NCI-H748 treated with DMSO at 0.1 percent for 48 hours (cell line): ENCODE measurements around the gene RASAL3.
"Not testable (repeated sequence)": the region's sequence is repeated elsewhere in the genome, so short reads cannot be mapped to it uniquely, and the experiment has no call there.

Source experiments
- DNase-seq: peaks from one replicate; lab custom pipeline; 2025; lab: John Stamatoyannopoulos, UW

Gene RASAL3

DNA sequence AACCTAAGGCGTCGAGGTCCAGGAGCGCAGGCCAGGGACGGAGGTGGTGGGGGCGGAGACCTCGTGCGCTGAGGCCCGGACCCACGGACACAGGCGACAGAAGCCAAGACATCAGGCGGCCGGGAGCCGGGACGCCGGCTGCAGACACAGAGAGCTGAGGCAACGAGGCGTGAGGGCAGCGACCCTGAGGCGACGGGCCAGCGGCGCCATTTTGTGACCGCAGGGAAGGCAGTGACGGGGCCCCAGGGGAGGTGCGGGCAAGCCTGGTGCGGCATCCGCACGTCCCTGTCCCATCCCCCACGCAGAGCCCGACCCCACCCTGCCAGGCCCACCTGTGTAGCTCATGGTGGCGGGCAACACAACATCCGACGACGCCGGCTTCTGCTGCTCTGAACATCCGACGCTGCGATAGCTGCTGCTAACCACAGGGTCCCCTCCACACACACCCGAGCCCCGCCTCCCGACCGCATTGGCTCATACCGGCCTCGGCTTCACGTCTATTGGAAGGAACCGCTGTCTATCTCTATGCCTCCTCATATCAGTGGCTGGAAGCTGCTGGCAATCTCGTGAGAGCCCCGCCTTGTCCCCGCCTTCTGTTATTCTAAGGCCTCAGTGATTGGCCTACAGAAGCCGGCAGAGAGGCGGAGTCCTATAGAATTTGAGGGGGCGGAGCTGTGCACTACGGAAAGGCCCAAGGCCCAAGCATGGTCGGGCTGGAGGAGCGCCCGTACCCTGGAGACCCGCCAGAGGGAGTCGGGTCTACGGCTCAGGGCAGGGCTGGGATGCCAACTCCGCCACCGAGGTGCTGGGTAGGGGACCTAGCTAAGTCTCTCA is 45.5 kb downstream of the RASAL3 start, which contains the start of gene AKAP8L:
TSS of gene AKAP8L (minus strand) at position 410 of the 834 bp plus-strand sequence. CDS start at position 345, 65 bp downstream.
- DNase-seq, result peak; percentile 96

DNA sequence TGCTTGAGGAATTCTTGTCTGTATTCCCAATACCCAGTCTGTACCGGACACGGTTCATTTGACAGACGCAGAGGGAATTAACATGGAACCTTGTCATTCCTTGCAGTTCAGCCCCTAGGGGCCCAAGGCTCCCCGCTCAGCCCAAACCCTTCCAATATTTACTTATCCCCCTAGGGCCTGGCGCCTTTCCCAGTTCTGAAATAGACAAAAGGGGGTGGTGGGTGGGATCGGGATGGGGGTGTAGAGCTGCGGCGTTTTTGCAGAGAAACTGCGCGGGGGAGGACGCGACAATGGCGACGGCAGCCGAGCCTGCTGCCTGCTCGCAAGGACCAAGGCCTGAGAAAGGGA is 46.1 kb downstream of the RASAL3 start:
- peak; percentile 7 for DNase-seq

DNA sequence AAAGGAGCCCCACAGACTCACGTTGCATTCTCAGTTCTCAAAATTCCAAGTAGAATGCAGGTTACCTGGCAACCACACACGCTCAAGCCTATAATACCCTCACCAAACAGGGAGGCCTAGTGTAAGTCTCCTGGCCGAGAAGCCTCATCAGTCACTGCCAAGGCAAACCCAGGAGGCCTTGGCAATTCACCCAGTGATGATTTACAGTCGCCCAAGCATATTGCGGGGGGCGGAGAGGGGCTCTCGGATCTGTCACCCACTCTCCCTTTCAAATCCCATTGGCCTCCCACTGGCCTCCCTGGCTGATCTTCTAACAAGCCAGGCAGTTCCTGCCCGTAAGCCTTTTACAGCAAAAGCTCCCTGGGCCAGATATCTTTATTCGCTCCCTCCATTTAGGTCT is 46.6 kb downstream of the RASAL3 start:
- no peak for DNase-seq

DNA sequence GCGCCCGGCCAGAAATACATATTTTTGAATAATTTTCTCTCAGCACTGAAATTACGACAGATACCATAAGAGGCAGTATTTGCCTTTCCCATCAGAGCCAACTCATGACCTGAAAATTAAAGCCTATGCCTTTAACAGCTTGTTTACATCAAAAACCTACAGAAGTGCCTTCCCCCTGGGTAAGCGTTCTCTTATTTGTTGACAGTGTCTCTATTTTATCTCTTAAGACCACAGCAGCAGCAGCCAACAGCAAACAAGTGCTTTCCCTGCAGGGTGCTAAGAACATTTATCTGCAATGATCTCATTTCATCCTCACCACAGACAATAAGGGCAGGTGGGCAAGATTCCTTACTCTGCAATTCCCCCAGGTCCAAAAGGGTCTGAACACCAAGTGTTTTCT is 51.5 kb downstream of the RASAL3 start:
- DNase-seq, result no peak

DNA sequence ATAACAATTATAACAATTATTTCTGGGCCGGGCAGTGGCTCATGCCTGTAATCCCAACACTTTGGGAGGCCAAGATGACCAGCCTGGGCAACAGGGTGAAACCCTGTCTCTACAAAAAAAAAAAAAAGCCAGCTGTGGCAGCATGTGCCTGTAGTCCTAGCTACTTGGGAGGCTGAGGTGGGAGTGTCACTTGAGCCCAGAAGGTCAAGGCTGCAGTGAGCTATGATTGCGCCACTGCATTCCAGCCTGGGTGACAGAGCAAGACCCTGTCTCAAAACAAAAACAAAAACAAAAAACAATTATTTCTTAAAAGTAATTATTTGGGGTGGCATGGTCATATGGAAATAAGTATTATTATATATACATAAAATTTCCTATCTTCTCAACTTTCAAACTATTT is 53.0 kb downstream of the RASAL3 start:
- DNase-seq, result not testable (repeated sequence)

DNA sequence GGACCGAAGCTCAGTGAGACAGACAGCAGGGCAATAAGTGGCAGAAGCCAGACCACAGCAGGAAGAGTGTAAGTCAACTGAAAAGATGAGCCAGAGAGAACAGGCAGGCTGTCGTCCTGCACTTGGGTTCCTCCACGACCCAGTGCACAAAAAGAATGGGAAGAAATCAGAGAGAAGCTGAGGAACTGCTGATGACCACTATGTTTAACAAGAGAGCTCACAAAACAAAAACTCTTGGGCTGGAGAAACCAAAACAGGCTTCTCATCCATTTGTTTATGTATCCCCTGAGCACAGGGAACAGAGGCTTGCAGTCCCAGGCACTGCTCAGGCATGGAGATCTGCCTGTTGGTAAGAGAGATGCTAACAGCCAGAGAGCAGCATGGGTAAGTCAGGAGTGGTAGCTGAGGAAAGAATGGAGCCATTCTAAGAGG is 59.5 kb downstream of the RASAL3 start:
- DNase-seq, result no peak

DNA sequence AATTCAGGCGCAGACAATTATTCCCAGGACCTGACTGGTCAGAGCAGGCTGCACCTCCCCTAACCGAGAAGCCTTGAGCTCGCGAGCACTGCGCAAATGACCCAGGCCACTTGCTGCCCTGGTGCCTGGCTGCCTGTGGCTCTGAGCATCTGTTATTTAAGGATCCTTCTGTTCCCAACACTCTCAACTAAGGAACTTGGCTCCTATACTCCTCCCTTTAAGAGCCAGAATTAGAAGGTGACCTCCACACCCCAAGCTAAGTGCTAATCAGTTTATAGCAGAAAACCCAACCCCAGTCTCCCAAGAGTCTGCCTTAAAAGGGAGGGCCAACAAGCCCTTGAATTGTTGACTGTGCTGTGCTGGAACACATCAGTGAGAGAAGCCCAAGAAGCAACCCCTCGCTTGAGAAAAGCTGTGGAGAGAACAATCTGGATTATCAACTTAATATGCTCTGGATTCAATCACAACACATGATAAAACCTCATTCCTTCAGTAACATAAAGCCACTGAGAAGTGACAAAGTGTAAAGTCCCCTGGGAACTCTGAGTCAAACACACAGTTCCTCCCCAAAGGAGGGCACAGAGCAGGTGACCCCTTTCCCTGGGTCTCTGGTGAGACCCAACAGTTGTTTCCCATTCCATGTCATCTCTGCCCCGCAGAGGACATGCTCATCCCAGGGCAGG is 60.1 kb downstream of the RASAL3 start:
- DNase-seq, result no peak

DNA sequence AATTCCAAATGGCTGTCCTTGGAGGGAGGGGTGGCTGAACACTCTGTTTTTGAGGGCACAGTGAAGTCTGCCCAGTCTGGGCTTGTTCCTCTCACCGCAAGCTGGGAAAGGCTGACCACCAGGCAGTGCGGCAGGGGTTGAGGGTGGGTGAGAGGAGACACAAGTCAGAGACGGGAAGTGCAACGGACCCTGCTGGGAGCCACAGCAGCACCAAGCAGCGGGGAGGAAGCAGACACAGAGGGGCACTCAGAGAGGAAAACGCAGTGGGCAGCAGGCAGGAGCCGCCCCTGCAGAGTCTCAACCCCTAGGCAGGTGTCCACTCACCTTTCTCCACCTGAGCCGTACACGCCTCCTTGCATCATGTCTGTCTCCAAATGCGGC is 61.2 kb downstream of the RASAL3 start:
- no peak for DNase-seq

DNA sequence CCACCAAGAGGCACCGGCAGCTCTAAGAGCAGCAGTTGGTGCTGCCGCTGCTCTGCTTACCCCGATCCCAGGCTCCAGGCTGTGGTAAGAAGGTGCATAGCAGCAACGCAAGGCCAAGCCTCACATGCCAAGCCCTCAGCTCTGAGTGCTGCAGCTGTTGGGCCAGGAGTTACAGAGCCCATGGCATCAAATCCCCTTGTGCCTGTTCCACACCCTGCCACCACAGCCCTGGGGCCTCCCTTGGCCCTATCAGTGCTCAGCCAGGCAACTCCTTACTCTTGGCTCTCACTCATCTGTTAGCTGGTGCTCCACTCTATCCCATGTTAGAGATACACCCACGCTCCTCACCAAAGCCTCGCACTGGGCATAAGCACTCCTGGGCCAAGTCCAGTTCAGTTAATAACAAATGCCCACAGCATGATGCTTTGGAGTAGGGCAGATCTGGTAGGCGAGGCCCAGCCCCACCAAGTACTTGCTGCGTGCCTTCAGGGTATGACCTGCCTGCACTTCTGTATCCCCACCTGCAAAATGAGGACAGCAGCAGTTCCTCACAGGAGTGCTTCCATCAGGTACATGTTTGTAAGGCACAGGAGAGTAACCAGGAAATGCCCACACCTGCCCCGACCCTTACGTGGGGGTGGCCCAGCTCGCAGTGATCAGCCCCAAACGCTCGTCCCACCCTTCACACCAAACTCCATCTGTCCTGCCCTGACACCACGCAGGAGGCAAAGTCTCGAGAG is 61.8 kb downstream of the RASAL3 start:
- DNase-seq, result no peak
